HK-2 (cell line): ENCODE results near the gene KCNQ5.
"Not testable (repeated sequence)": the region's sequence is repeated elsewhere in the genome, so short reads cannot be mapped to it uniquely, and the experiment has no call there.

ENCODE experiments used
- DNase-seq: peaks from one replicate; pipeline ENCODE4 v3.0.0-alpha.2; 2018; ENCODE audit not compliant: unreplicated experiment

KCNQ5 gene

GRCh38 chr6:72841195-72841594 lies 219.3 kb downstream of the KCNQ5 start:
- DNase-seq, result no peak

GRCh38 chr6:72842140-72842539 lies 220.3 kb downstream of the KCNQ5 start:
- no peak for DNase-seq

DNA sequence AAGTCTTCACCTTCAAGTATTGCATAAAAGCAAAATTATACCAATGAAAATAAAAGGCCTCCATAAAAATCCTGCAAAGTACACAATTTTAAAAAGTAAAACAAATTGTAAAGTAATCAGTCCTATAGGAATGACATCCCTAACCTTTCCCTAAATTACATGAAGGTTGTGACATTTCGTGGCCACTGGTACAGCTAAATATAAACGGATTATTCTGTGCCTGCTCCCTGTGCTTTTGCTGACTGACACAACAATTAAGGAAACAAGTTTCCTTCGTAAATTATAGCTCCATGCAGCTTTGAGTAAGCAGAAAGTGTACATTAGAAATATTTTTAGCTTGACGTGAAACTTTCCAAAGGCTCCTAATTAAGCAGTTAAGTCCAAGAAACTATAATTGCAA lies 222.8 kb downstream of the KCNQ5 start:
- DNase-seq, result no peak

- no peak for DNase-seq
Observed at GRCh38 chr6:72849346-72849745, 227.5 kb downstream of the KCNQ5 start.

GRCh38 chr6:72850040-72850439 lies 228.2 kb downstream of the KCNQ5 start:
- no peak for DNase-seq

- no peak for DNase-seq
Observed at GRCh38 chr6:72850469-72850868, 228.6 kb downstream of the KCNQ5 start.

DNA sequence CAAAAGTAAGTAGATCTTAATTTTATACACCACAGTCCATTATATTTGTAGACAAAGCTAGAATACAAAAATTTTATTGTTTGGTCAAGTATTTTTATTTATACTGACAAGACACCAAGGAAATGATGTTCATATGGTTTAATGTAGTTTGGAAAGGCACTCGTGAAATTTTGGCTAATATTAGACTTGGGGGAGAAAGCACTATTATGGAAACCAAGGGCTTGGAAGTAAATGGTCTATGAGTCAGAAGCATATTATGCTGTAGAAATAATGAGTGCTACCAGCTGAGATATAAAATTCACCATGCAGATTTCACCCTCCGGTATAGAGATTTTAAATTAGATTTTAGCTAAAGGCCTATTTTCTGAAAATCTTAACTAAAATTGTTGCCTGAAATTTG lies 233.6 kb downstream of the KCNQ5 start:
- DNase-seq, result no peak

DNA sequence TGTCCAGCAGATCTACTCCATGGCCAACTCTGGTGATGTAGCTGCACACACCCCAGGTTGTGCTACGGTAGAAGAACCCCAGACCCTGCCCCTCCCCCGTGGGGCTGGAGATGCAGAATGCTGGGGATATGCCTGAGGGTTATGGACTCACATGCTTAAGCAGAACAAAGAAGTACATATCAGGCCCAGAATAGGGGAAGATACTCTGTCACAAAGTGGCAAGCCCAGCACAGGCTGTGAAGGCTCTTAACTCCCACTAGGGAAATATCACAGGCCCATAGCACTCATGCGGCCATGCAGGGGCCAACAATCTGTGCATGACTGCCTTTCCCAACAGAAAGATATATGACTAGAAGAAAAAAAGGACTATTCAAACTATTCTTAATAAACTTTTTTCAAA lies 234.9 kb downstream of the KCNQ5 start:
- no peak for DNase-seq

GRCh38 chr6:72857791-72858585 lies 236.1 kb downstream of the KCNQ5 start:
- DNase-seq, result no peak

DNA sequence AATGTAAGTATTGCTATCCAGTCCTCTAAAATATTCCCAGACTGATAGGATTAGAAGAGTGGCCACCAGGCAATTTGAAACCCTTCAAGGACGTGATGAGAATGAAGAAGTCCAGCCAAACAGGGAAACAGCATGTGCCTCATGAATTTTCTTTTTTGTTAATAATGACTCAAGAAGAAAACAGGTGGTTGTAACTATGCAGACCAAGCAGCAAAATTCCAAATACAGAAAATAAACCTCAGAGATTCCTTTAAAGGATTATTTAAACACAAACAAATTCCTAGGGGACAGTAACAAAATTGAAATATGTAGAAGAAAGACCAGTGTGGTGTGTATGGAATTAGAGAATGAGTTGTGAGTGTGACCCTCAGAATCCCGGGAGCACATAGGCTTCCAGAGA lies 239.2 kb downstream of the KCNQ5 start:
- no peak for DNase-seq

GRCh38 chr6:72861935-72862432 lies 240.1 kb downstream of the KCNQ5 start:
- no peak for DNase-seq

- no peak for DNase-seq
Observed at GRCh38 chr6:72863131-72863530, 241.3 kb downstream of the KCNQ5 start.

- no peak for DNase-seq
Observed at GRCh38 chr6:72864236-72864635, 242.4 kb downstream of the KCNQ5 start.

DNA sequence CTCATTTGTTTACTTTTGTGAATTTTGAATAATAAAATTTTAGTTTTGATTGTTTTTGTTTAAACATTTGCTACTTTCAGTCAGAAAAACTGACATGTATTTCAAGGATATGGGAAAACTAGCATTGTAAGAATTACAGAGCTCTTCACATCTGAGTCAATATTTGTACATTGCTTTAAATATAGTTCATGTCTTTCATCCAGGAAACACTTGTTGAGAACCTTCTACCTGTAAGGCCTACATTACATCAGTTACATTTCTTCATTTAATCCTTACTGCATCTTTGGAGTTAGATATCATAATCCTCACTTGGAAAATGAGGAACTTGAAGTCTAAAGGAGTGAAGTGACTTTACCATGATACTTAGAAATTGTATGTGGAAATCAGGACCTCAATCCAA lies 242.9 kb downstream of the KCNQ5 start:
- no peak for DNase-seq

GRCh38 chr6:72865467-72865866 lies 243.6 kb downstream of the KCNQ5 start:
- DNase-seq, result no peak

DNA sequence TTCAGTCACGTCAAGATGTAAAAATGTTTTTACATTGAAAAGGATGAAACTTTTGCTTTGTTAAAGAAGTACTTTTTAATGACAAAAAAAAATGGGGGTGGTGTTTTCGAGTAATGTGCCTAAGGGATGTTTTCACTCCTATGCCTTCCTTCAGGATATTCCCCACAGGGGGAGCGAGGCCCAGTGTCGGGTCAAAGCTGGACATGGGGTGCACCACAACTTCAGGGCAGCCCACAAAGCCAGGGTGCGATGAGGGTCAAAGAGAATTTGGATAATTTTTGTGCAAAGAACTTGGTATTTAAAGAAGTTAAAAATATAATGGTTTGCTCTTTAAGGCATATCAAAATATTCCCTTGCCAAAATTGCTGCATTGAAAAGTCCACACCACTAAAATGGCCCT lies 247.8 kb downstream of the KCNQ5 start:
- no peak for DNase-seq

DNA sequence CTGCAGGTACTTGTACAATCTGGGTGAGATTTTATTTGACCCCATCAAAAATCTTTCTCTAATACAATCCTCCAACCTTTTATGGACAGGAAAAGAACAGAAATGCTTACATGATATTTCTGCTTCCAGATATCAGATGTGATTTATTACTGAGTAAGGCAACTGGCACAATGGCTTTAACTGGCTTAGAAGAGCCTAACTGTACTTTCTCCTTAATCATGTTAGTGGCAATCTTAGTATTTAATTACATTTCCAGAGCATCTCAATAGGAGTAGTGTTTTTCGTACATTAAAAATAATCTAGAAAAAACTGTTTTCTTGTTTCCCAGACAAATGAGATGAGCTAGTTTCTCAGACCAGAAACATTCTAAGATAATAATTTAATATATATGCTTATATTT lies 251.6 kb downstream of the KCNQ5 start:
- no peak for DNase-seq

DNA sequence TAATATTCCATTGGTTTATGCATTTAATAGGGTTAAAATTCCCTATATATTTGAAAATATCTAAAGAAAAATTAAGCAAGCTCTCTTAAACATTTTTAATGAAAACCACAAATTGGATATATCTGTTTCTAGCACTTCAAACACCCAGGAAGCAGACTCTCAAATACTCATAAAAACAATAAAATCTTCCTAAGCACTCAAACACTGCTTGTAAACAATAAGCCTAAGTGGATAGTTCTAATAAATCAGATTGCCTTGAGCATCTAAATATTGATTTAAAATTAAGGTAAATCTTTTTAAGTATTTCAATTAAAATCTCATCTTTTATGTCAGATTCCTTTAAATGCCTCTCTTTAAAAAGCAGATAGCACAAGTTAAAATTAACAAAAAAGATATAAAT lies 254.4 kb downstream of the KCNQ5 start:
- no peak for DNase-seq

DNA sequence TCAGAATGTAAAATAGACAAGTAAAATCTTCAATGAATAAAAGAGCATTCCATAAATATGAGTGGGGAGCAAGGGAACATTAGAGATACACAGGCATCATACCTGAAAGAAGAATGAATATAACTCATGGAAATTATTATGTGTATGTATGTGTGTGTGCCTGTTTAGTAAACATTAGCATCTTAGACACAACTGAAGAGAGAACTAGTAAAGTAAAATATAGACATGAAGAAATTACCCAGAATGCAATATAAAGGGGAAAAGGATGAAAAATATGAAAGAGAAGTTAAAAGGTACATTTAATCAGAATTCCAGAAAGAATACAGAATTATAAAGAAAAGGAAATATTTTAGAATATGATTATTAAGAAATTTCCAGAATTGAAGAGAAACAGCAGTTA lies 264.3 kb downstream of the KCNQ5 start:
- DNase-seq, result no peak

DNA sequence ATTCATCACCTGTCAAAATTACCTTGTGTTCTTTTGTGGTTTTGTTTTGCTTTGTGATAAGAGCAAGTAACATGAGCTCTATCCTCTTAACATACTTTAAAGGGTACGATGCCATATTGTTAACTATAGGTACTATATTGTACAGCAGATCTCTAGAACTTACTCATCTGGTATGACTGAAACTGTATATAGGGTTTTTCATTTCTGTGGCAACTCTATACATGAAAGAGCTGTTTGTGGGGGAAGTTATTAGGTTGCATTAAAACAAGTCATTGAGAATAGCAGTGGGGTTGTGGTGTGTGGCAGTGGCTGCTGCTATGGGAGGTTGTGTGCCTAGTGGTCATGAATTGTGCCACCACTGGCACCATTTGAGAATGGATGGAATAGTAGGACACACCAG lies 268.4 kb downstream of the KCNQ5 start:
- DNase-seq, result no peak

DNA sequence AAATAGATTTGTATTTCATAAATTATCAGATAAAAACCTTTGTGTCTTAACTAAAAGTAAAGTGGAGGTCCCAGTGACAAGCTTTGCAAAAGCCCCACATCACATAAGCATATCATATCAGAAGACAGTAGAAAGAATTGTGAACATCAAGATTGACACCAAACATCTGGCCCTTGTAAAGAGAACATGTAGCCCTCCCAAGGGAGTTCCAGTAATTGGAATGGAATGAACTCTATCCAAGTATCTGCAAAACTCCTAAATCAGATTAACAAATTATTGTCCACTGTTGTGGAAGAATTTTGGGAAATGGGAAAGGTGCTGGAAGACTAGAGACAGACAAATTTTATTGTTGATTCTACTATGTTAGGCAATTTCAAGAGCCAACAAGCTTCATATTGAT lies 268.8 kb downstream of the KCNQ5 start:
- DNase-seq, result no peak

- DNase-seq, result no peak
Observed at GRCh38 chr6:72892901-72893300, 271.0 kb downstream of the KCNQ5 start.

DNA sequence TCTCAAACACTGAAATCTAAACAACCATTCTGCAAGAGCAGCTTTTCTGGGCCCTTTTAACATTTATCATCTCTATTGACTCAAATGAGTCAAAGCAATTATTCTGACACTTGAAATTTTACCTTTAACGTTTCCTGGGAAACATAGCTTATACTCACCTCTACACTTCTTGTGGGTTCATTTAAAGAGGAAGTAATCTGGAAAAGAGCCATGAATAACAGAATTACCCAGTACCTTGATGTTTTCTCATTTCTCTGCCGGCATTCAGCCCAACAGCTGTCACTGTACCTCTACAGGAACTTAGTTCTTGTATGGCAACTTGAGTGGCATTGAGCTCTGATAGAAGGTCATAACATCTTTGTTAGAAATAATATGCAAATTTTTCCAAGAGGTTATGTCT lies 272.2 kb downstream of the KCNQ5 start:
- no peak for DNase-seq

DNA sequence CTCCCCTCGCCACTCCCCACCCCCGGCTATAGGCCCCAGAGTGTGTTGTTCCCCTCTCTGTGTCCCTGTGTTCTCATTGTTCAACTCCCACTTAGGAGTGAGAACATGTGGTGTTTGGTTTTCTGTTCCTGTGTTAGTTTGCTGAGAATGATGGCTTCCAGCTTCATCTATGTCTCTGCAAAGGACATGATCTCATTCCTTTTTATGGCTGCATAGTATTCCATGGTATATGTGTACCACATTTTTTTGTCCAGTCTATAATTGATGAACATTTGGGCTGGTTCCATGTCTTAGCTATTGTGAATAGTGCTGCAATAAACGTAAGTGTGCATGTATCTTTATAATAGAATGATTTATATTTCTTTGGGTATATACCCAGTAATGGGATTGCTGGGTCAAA lies 276.4 kb downstream of the KCNQ5 start:
- DNase-seq, result not testable (repeated sequence)
